Naive thymus-derived CD4-positive, alpha-beta T cell (primary cell): ENCODE measurements around the gene SIL1. TPM values are rescaled to one million over a fixed set of nuclear protein-coding genes. Genes with fewer than 3 reads are reported as not detected.
A peak's percentile ranks its signal among the peaks of the same experiment; 100 is the strongest.

Experiments used
- ATAC-seq: fragments of 150-1000 bp; cut with Tn5 transposase; 2 replicates; pipeline ENCODE4 v1.10.0; 2021; ENCODE audit warnings: mild to moderate bottlenecking, moderate library complexity
- CTCF ChIA-PET: fragments of 350-600 bp; sonication (Branson Sonifier 250); formaldehyde crosslinking; loops from one replicate; lab custom pipeline; 2021; ENCODE audit warnings: antibody characterized with exemption; lab: Charles Lee
- POLR2A ChIA-PET: fragments of 350-600 bp; sonication (Branson Sonifier 250); formaldehyde crosslinking; loops from one replicate; lab custom pipeline; 2021; ENCODE audit warnings: antibody characterized with exemption, inconsistent platforms; lab: Charles Lee
- DNase-seq, 9 donors: peaks; one replicate each; pipeline versions ENCODE4 v3.0.0 to v3.0.0-alpha.2; 2020 to 2022; ENCODE audit warnings: mixed read lengths in 1 of 9
- H3K27ac ChIP-seq: one replicate; pipeline ENCODE4 v1.7.0; 2013; ENCODE audit warnings: mild to moderate bottlenecking, low read depth, low read length, moderate library complexity
- H3K27me3 ChIP-seq, 2 donors: one replicate each; pipeline ENCODE4 v1.7.0; 2013; ENCODE audit warnings: low read length in 2 of 2, mild to moderate bottlenecking in 2 of 2, moderate library complexity in 2 of 2; ENCODE audit not compliant: control insufficient read depth in 2 of 2, insufficient read depth in 2 of 2
- H3K36me3 ChIP-seq, 3 experiments: 1 replicate in 2 of 3; 2 replicates in 1 of 3; pipeline ENCODE4 v1.7.0; 2013; ENCODE audit warnings: low read length in 3 of 3, mild to moderate bottlenecking in 3 of 3, moderate library complexity in 1 of 3; ENCODE audit not compliant: insufficient read depth in 3 of 3, control insufficient read depth in 2 of 3
- H3K4me1 ChIP-seq, 2 donors: one replicate each; pipeline ENCODE4 v1.7.0; 2013; ENCODE audit warnings: low read length in 2 of 2, mild to moderate bottlenecking in 2 of 2, moderate library complexity in 1 of 2; ENCODE audit not compliant: control insufficient read depth in 2 of 2, insufficient read depth in 2 of 2
- H3K4me3 ChIP-seq: 2 replicates; pipeline ENCODE4 v1.7.0; 2013; ENCODE audit warnings: mild to moderate bottlenecking, low read length
- H3K9me3 ChIP-seq, 3 experiments: 1 replicate in 2 of 3; 2 replicates in 1 of 3; pipeline ENCODE4 v1.7.0; 2013; ENCODE audit warnings: low read length in 3 of 3; ENCODE audit not compliant: control insufficient read depth in 2 of 3
- H3K27ac Mint-ChIP-seq, 9 donors: one replicate each; pipeline ENCODE4 v1.8.0; 2020 to 2022; ENCODE audit warnings: mixed read lengths in 9 of 9, mild to moderate bottlenecking in 8 of 9, moderate library complexity in 5 of 9, inconsistent platforms in 2 of 9
- H3K27me3 Mint-ChIP-seq, 5 donors: one replicate each; pipeline ENCODE4 v1.8.0; 2021 to 2022; ENCODE audit warnings: mixed read lengths in 5 of 5, mild to moderate bottlenecking in 1 of 5
- H3K36me3 Mint-ChIP-seq, 5 donors: one replicate each; pipeline ENCODE4 v1.8.0; 2020 to 2022; ENCODE audit warnings: mixed read lengths in 5 of 5, mild to moderate bottlenecking in 3 of 5, inconsistent platforms in 1 of 5
- H3K4me1 Mint-ChIP-seq, 7 donors: one replicate each; pipeline ENCODE4 v1.8.0; 2020 to 2022; ENCODE audit warnings: mixed read lengths in 7 of 7, mild to moderate bottlenecking in 3 of 7, inconsistent platforms in 1 of 7
- H3K4me3 Mint-ChIP-seq, 10 donors: one replicate each; pipeline ENCODE4 v1.8.0; 2020 to 2022; ENCODE audit warnings: mild to moderate bottlenecking in 10 of 10, mixed read lengths in 10 of 10, moderate library complexity in 6 of 10, inconsistent platforms in 2 of 10
- H3K9me3 Mint-ChIP-seq, 11 donors: one replicate each; pipeline ENCODE4 v1.8.0; 2020 to 2022; ENCODE audit warnings: mixed read lengths in 11 of 11, mild to moderate bottlenecking in 4 of 11, inconsistent platforms in 1 of 11, moderate library complexity in 1 of 11
- intact Hi-C, 2 donors: fragments of 100-400 bp; cut with micrococcal nuclease; formaldehyde crosslinking; loops; one replicate each; pipeline ENCODE4 v1.15.1; 2023
- polyA plus RNA-seq, 2 donors: library from polyadenylated mRNA; unstranded; fragments of 300-500 nt; fragmentation: Illumina TruSeq; gene quantifications; one replicate each; pipeline ENCODE4 v1.2.3, GENCODE V29; 2021
- total RNA-seq, 6 experiments: library from RNA in 5 of 6; stranded (reverse) in 5 of 6; gene quantifications; 1 replicate in 5 of 6; 2 replicates in 1 of 6; pipeline ENCODE4 v1.2.3 and lab custom pipeline; 2021 to 2026

The SIL1 gene
- total and polyA plus RNA-seq, 7 experiments from 2014 or later = 10.6 to 27.1 (median 17.9) TPM

- H3K27me3 Mint-ChIP-seq = no peaks in the 10 kb centered on the region
- peaks cover 0 to 22% (median 5%) of the 10 kb centered on the region in 5 donors for H3K36me3 Mint-ChIP-seq
- ATAC-seq (no peak), DNase-seq (no peak)
- Histone ChIP-seq H3K27me3 (no peaks in the 10 kb centered on the region), H3K4me1 (no peaks in the 10 kb centered on the region), H3K4me3 (no peak overlapping the region), H3K36me3 (no peaks in the 10 kb centered on the region), H3K27ac (no peak overlapping the region), H3K9me3 (no peaks in the 10 kb centered on the region)
- intact Hi-C loops = no loop called here
- H3K27ac Mint-ChIP-seq = no peak overlapping the region
- peaks cover 4 to 21% (median 11%) of the 10 kb centered on the region in 7 donors for H3K4me1 Mint-ChIP-seq
- H3K4me3 Mint-ChIP-seq = no peak overlapping the region
- POLR2A ChIA-PET = no interaction called here
- CTCF ChIA-PET = no interaction called here
- H3K9me3 Mint-ChIP-seq = no peaks in the 10 kb centered on the region
These were observed 132.9 kb downstream of the SIL1 start for GRCh38 chr5:139065306-139065705.

DNA sequence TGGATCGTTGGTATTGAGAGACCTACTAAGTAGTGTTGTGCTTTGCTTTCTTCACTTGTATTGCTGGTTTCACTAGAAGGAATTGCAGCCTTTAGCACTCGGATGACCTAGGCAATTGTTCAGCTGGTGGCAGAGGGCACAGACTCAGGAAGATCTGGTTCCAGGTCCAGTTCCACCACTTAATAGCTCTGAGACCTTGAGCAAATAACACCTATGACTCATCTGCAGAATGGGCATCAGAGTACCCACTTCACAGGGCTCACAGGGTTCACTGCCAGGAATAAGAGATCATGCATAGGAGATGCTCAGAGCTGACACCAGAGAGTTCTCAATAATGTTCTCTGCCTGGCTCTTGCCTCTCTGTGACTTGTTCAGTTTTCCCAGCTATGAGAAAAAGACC, 133.6 kb downstream of the SIL1 start:
- H3K9me3 ChIP-seq = no peaks in the 10 kb centered on the region
- intact Hi-C loops = no loop called here
- H3K36me3 ChIP-seq = no peaks in the 10 kb centered on the region
- CTCF ChIA-PET = no interaction called here
- peaks cover 4 to 19% (median 11%) of the 10 kb centered on the region in 7 donors for H3K4me1 Mint-ChIP-seq
- no peak overlapping the region for H3K4me3 Mint-ChIP-seq
- ATAC-seq (no peak), DNase-seq (no peak)
- H3K27me3 ChIP-seq = no peaks in the 10 kb centered on the region
- H3K4me3 ChIP-seq = no peak overlapping the region
- H3K36me3 Mint-ChIP-seq = peaks cover 0 to 22% (median 5%) of the 10 kb centered on the region in 5 donors
- no peaks in the 10 kb centered on the region for H3K27me3 Mint-ChIP-seq
- POLR2A ChIA-PET = no interaction called here
- no peaks in the 10 kb centered on the region for H3K9me3 Mint-ChIP-seq
- H3K27ac Mint-ChIP-seq = no peak overlapping the region
- no peaks in the 10 kb centered on the region for H3K4me1 ChIP-seq
- no peak overlapping the region for H3K27ac ChIP-seq

- DNase-seq = no peak
- no peaks in the 10 kb centered on the region for H3K4me1 ChIP-seq
- no peaks in the 10 kb centered on the region for H3K27me3 ChIP-seq
- ATAC-seq = no peak
- Mint-ChIP-seq H3K36me3 (peaks cover 0 to 24% (median 6%) of the 10 kb centered on the region in 5 donors), H3K27ac (no peak overlapping the region), H3K4me3 (peak overlapping the region in 1 of 10 donors; percentile 58), H3K4me1 (peaks cover 4 to 17% (median 7%) of the 10 kb centered on the region in 7 donors), H3K9me3 (no peaks in the 10 kb centered on the region), H3K27me3 (no peaks in the 10 kb centered on the region)
- H3K36me3 ChIP-seq = no peaks in the 10 kb centered on the region
- no peaks in the 10 kb centered on the region for H3K9me3 ChIP-seq
- no peak overlapping the region for H3K4me3 ChIP-seq
- intact Hi-C loops = no loop called here
- CTCF ChIA-PET = no interaction called here
- POLR2A ChIA-PET = interaction anchor here (1.2 kb wide), 1 partner anchor 16 kb away, joined by 4 read pairs; no protein-coding TSS in a partner anchor
- H3K27ac ChIP-seq = no peak overlapping the region
These were observed 134.5 kb downstream of the SIL1 start for GRCh38 chr5:139063664-139064054.

DNA sequence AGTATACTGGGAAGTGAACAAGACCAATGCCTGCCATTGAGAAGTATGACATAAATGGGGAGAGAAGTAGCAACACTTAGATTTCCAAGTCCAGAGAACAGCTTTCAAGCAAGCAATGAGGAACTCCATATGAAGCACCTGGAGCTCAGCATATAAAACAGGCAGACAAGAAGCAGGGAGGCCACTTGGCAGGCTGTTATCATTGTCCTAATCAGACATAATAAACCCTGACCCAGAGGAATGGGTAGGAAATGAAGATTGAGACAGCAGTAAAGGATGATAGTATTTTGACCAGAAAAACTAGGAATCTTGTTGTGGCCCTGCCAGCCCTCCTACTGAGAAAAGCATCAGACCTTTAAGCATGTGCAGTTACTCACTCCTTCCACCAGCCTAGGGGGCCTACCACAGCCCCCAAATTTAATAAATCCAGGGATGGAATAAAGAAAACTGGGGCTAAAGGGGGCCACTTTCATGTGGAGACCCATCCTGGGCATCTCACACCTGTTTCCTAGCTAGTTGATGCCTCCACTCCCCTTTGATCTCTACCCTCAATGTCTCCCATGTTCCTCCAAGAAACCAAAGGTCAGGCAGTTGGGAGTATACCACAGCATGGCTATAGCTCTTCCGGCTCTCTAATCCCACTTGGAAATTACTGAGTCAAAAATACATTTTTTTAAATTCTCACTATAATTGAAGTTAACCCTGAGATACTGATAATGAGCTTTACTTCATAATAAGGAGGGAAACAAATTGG, 135.1 kb downstream of the SIL1 start:
- intact Hi-C loops = no loop called here
- CTCF ChIA-PET = no interaction called here
- DNase-seq (no peak), ATAC-seq (no peak)
- H3K27ac ChIP-seq = no peak overlapping the region
- no peaks in the 10 kb centered on the region for H3K4me1 ChIP-seq
- H3K36me3 Mint-ChIP-seq = peaks cover 0 to 26% (median 9%) of the 10 kb centered on the region in 5 donors
- H3K4me3 ChIP-seq = no peak overlapping the region
- POLR2A ChIA-PET = interaction anchor here (1.2 kb wide), 1 partner anchor 15 kb away, joined by 4 read pairs; no protein-coding TSS in a partner anchor
- H3K4me1 Mint-ChIP-seq = peaks cover under 1 to 13% (median 3%) of the 10 kb centered on the region in 7 donors
- H3K27me3 Mint-ChIP-seq = no peaks in the 10 kb centered on the region
- no peak overlapping the region for H3K27ac Mint-ChIP-seq
- H3K4me3 Mint-ChIP-seq = peak overlapping the region in 1 of 10 donors; percentile 58
- no peaks in the 10 kb centered on the region for H3K9me3 Mint-ChIP-seq
- H3K27me3 ChIP-seq = no peaks in the 10 kb centered on the region
- H3K9me3 ChIP-seq = no peaks in the 10 kb centered on the region
- H3K36me3 ChIP-seq = no peaks in the 10 kb centered on the region

- no peaks in the 10 kb centered on the region for H3K27me3 Mint-ChIP-seq
- H3K9me3 Mint-ChIP-seq = no peaks in the 10 kb centered on the region
- intact Hi-C loops = no loop called here
- Histone ChIP-seq H3K27ac (no peak overlapping the region), H3K4me1 (no peaks in the 10 kb centered on the region), H3K9me3 (no peaks in the 10 kb centered on the region), H3K27me3 (no peaks in the 10 kb centered on the region), H3K4me3 (no peak overlapping the region), H3K36me3 (no peaks in the 10 kb centered on the region)
- POLR2A ChIA-PET = no interaction called here
- H3K27ac Mint-ChIP-seq = no peak overlapping the region
- no peak for DNase-seq
- H3K36me3 Mint-ChIP-seq = peaks cover 0 to 26% (median 9%) of the 10 kb centered on the region in 5 donors
- H3K4me3 Mint-ChIP-seq = no peak overlapping the region
- ATAC-seq = no peak
- H3K4me1 Mint-ChIP-seq = peaks cover 0 to 11% (median 0%) of the 10 kb centered on the region in 7 donors
- CTCF ChIA-PET = no interaction called here
These were observed 136.3 kb downstream of the SIL1 start for GRCh38 chr5:139061856-139062255.

- Mint-ChIP-seq H3K4me1 (peaks cover 0 to 9% (median 0%) of the 10 kb centered on the region in 7 donors), H3K36me3 (peaks cover 0 to 23% (median 5%) of the 10 kb centered on the region in 5 donors), H3K4me3 (no peak overlapping the region), H3K27ac (no peak overlapping the region), H3K27me3 (no peaks in the 10 kb centered on the region), H3K9me3 (no peaks in the 10 kb centered on the region)
- H3K4me1 ChIP-seq = no peaks in the 10 kb centered on the region
- ChIA-PET POLR2A (no interaction called here), CTCF (no interaction called here)
- no peak for DNase-seq
- no peak for ATAC-seq
- no peaks in the 10 kb centered on the region for H3K9me3 ChIP-seq
- no peaks in the 10 kb centered on the region for H3K36me3 ChIP-seq
- intact Hi-C loops = no loop called here
- no peak overlapping the region for H3K4me3 ChIP-seq
- H3K27ac ChIP-seq = no peak overlapping the region
- H3K27me3 ChIP-seq = no peaks in the 10 kb centered on the region
These were observed 136.9 kb downstream of the SIL1 start for GRCh38 chr5:139061274-139061673.

DNA sequence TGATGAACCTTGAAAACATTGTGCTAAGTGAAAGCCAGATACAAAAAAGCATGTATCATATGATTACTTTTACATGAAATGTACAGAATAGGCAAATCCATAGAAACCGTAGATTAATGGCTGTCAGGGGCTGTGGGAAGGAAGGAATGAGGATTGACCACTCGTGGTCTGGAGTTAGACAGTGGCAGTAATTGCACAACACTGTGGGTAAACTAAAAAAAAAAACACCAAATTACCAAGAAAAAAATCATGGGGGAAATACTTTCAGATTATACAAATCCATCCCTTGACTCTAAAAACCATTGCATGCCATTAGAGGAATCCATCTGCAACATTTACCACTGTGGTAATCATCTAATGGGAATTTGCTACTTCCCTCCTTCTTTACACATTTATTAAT, 140.0 kb downstream of the SIL1 start:
- H3K9me3 Mint-ChIP-seq = no peaks in the 10 kb centered on the region
- intact Hi-C loops = no loop called here
- peaks cover 0 to 5% (median 0%) of the 10 kb centered on the region in 7 donors for H3K4me1 Mint-ChIP-seq
- H3K4me3 ChIP-seq = no peak overlapping the region
- peaks cover 0 to 22% (median 4%) of the 10 kb centered on the region in 5 donors for H3K36me3 Mint-ChIP-seq
- DNase-seq (no peak), ATAC-seq (no peak)
- no peaks in the 10 kb centered on the region for H3K9me3 ChIP-seq
- POLR2A ChIA-PET = no interaction called here
- H3K27ac Mint-ChIP-seq = no peak overlapping the region
- no peaks in the 10 kb centered on the region for H3K36me3 ChIP-seq
- H3K4me3 Mint-ChIP-seq = no peak overlapping the region
- no peaks in the 10 kb centered on the region for H3K4me1 ChIP-seq
- H3K27me3 Mint-ChIP-seq = no peaks in the 10 kb centered on the region
- H3K27ac ChIP-seq = no peak overlapping the region
- CTCF ChIA-PET = no interaction called here
- H3K27me3 ChIP-seq = no peaks in the 10 kb centered on the region
